Activated CD4-positive, alpha-beta T cell treated with anti-CD3 and anti-CD28 coated beads for 24 hours (primary cell): ENCODE results near the gene RXFP2.

ENCODE experiments used
- DNase-seq, 2 donors: peaks; one replicate each; pipeline ENCODE4 v3.0.0-alpha.2; 2020; ENCODE audit warnings: low read depth in 2 of 2

Gene RXFP2, protein sequence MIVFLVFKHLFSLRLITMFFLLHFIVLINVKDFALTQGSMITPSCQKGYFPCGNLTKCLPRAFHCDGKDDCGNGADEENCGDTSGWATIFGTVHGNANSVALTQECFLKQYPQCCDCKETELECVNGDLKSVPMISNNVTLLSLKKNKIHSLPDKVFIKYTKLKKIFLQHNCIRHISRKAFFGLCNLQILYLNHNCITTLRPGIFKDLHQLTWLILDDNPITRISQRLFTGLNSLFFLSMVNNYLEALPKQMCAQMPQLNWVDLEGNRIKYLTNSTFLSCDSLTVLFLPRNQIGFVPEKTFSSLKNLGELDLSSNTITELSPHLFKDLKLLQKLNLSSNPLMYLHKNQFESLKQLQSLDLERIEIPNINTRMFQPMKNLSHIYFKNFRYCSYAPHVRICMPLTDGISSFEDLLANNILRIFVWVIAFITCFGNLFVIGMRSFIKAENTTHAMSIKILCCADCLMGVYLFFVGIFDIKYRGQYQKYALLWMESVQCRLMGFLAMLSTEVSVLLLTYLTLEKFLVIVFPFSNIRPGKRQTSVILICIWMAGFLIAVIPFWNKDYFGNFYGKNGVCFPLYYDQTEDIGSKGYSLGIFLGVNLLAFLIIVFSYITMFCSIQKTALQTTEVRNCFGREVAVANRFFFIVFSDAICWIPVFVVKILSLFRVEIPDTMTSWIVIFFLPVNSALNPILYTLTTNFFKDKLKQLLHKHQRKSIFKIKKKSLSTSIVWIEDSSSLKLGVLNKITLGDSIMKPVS

DNA sequence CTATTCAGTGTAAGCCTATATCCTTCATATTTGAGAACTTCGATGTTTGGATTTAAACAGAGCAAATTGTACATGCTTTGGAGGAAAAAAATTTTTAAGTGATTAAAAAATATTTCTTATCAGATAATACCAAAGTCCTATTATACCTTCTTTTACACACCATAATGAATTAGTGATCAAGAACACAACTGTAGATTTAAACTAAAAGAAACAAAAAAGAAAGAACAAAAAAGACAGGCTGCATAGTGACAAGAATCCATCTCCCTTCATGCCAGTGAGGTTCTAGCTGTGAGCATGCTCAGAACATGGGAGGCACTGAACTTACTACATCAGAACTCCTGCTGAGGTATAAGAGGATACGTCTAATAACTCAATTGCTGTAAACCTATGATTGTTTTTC, at the start of gene RXFP2:
Gene RXFP2 (plus strand): TSS at position 301 of the 400 bp plus-strand sequence. CDS start 87 bp downstream, at position 388.
- no peak for DNase-seq

DNA sequence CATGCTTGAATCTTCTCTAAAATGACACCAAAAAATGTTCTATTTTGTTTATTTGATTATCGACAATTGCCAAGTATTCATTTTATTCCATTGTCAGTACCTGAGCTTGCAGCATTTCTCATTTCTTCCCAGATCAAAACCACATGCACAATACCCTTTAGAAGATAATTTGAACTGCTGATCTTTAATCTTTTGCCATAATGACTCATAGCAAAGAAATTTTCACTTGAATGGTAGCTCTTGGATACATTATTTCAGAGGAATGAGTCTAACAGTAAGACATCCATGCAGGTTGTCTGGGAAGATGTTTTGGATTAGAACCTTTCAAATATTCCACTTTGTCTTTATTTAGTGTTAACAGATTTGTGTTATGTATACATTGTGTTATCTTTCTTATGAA, 42.0 kb upstream of the RXFP2 start:
- no peak for DNase-seq

DNA sequence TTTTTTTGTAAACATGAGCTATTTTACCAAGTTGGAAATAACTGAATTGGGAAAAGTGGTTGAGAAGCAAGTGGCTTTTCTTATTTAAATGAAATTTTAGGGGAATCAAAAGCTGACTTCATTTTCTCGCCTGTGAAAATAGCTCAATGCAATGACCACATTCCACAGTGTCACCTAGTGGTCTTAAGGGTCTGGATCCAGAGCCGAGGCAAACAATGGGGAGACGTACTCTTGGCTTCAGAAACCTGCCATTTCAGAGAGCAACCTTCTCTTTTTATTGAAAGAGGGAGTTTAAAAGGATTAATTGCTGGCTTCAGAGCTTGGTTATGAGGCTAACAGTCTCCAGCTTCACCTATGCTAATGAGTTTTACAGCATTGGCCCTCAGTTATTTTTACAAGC, 39.7 kb upstream of the RXFP2 start:
- DNase-seq: no peak

DNA sequence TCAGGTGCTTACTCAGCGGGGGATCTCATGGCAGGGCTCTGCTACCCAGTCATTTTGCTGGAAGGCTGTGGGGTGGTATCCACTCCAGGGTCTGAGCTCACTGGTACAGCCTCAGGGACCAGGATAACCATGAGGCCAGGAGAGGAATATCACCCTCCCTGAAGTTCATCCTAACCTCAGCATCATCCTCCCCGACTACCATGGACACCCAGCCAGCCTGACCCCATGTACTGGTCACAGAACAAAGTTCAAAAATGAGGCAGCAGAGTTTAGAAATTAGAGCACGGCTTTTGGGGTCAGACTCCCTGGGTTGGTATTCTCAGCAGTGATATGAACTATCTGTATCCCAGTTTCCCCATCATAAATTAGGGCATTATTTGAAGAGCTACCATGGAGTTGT, 35.5 kb upstream of the RXFP2 start:
- DNase-seq: no peak

DNA sequence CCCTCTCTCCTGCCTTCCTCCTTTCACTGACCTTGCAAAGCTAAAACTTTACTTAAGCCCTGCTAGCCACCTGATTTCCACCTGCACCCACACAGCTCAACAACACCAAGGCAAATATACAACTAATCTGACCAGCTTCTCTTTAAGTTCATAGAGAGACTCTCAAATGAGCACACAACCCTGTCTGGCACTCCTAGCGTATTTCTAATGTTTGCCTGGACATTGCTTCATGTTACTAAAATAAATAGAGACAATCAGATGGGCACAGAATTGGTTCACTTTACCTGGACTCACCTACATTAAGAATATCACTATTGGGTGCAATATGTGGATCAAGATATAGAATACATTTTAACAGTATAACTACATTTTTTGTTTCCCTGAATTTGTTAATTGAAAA, 33.2 kb upstream of the RXFP2 start:
- DNase-seq: no peak

DNA sequence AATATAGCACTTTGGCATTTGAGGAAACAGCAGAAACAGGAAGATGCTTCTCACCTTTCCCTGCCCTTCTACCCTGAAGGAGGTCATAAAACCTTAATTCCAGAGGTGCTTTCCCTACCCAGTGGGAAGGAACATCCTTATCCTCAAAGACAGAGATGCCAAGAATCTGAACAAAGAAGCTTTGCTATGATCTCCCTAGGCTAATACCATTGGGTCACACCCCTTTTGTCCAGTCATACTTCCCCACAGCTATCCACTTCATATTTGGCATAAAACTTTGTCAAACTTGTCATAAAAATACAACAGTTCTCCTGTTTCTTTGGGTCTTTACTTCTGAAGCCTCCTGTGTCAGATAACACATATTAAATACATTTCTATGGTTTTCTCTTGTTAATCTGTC, 21.7 kb upstream of the RXFP2 start:
- no peak for DNase-seq

DNA sequence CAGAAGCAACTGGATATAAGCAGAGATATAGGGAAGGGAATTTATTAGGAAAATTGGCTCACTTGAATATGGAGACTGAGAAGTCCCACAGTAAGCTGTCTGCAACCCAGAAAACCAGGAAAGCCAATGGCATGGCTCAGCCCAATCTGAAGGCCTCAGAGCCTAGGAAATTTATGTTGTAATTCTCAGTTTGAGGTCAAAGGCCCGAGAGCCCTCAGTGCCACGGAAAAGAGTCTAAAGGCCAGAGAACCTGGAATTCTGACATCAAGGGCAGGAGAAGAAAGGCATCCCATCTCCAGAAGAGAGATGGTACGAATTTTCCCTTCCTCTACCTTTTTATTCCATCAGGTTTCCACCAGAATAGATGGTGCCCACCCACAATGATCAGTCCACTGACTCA, 20.1 kb upstream of the RXFP2 start:
- no peak for DNase-seq

DNA sequence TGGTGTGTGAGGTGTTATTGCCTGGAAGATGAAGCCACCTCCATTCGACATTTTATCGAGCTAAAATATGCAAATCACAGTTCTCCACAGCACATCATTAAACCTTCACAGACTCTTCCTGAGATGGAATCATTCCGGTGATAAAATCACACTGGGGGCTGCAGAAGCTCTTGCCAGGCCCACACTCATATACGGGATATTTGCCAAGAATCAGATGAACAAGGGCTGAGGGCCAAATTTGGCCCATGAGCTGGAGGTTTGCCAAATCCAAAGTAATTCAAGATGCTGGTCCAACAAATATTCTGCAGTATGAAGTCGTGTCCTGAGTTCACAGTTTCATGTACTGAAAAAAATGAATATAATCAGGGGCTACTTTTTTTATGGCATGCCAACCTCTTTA, 16.7 kb upstream of the RXFP2 start:
- DNase-seq: no peak

DNA sequence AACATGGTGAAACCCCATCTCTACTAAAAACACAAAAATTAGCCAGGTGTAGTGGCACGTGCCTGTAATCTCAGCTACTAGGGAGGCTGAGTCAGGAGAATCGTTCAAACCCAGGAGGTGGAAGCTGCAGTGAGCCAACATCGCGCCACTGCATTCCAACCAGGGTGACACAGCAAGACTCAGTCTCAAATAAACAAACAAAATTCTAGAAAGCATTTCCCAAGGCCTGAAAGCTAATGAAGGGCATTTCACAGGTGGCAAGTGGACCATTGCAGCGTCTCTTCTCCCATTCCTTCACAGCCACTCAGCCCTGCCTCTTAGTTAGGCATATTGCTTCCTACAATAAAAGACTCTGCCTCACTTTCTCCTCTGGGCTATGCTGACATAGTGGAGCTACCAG, 13.5 kb upstream of the RXFP2 start:
- DNase-seq: no peak

DNA sequence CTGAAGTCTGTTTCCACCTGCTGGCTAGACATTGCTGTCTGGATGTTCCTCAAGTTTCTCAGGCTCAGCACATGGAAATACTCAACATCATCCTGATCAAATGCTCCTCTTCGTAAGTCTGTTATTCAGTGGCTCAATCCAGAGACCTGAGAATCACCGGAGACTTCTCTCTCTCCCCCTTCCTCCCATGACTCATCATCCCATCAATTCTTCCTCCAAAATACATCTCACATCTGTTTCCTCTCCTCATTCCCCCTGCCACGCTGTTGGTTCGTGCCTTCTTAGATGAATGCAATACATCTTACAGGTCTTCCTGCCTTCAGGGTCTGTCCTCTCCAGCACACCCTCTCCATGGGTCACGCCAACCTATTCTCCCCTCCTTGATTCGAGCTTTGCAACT, 7.4 kb upstream of the RXFP2 start:
- no peak for DNase-seq

DNA sequence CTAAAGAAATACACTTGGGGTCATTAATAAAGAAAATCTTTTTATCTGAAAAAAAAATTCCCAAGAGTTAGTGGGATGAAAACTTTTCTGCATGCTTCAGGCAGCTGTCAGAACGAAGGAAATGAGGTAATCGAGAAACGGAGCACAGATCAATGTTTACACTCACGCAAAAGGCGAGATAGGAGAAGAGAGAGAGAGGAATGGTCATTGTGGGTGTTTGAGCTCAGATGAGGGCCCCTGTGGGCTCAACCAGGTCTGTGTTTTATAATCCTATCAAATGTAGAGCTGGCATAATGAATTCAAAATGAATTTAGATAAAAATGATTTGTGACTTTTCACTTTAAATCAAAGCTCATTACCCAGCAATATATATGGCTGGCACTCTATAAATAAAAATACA, 6.3 kb upstream of the RXFP2 start:
- DNase-seq: no peak

DNA sequence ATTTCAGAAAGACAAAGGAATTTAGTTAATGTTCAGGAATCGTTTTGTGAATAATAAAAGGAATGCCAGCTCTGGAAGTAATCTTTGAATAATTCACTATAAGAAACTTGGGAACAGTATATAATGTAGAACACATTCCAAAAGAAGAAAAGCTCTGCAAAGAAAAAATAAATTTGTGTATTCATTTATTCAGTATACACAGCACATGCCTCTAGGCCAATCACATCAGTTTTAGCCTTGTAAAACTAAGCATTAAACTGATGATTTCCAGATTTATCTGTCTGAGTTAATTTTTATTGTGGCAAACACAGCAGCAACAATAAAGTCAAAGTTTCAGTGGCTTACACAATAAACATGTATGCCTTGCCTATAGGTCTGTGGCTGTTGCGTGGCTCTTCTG, 5.7 kb upstream of the RXFP2 start:
- no peak for DNase-seq

DNA sequence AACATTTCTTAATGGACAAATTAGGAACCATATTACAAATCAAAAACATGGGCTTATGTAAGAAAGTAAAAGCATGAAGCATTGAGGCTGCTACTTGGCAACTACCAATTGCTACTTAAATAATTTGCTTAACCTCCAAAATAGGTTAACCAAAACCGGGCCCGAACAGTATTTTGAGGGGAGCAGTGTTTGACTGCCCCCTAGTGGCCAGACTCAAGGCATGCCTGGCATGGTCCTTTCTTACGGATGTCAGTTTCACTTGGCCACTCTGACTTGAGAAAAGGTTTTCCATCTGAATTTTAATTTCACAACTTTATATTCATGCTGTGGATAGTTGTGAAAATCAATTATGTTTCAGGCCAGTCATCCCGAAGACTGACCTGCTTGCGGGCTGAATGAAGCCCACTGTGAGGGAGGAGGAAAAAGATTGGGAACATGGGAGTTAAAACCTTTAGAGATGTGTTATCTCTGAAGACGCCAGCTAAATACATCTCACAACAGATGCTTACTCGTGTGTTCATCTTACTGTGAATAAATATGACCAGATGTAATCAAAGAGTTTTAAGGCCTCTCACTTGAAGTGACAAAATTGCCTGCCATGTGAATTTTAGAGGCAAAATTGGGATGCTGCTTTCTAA, 2.9 kb downstream of the RXFP2 start:
- peak; percentile 28 to 46 for DNase-seq

DNA sequence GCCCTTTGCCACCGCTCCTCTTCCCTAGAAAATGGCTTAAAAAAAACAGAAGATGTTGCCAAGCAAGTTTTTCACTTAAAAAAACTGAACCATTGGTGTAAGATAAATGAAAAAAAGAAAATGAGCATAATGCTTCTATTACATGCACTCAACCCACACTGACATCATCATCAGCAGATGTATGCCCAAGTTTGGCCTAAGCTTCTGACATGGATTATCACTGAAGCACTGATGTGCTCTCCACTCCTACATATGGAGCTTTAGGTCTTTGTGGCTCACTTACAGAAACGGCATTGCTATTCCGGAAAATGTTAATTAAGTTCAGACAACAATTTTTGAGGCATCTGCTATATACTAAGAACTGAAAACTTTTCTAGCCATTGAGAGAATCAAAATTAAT, 8.0 kb downstream of the RXFP2 start:
- no peak for DNase-seq

DNA sequence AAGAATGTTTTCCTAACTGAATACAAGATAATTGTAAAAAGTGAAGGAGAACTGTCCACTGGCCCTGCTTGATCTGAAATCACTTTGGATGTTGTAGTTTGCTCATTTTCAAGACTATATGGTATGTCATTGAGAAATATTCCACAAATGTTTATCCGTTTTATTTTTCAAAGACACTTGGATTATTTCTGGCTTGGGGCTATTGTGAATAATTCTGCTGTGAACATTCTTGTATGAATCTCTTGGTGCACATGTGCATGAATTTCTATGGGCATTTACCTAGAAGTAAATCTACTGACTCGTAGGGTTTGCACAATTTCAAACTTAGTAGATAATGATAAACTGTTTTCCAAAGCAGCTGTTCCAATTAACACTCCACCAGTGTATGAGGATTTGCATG, 8.6 kb downstream of the RXFP2 start:
- no peak for DNase-seq

DNA sequence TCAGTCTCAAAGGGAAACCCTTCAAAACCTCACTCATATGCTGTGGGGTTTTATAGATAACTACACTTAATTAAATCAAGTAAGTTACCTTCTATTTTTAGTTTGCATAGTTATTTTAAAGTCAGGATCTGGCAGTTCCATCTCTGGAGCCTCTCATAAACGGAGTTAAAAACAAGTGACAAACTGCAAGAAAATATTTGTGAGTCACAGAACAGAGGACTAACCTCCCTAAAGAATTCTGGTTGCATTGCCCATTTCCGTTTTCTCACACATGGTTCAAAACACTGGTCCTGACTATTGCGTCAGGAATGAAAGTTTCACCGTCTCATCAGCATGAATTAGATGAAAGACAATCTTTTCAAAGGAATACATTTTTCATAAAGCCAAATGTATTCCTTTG, 10.6 kb downstream of the RXFP2 start:
- DNase-seq: no peak

DNA sequence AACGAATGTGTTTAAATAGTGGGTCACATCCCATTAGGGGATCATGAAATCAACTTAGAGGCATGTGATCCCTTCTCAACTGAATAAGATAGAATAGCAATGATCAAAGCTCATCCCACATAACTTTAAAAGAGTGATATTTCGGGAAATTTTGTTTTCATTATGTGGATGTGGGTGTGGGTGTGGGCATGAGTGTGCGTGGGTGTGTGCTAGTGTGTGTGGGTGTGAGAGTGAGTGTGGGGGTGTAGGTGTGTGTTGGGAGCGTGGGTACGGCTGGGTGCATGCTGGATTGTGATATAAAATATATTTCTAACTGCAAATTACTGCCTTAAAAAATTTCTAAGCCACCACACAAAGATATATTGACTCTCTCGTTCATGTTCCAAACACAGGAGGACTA, 15.9 kb downstream of the RXFP2 start:
- DNase-seq: no peak

DNA sequence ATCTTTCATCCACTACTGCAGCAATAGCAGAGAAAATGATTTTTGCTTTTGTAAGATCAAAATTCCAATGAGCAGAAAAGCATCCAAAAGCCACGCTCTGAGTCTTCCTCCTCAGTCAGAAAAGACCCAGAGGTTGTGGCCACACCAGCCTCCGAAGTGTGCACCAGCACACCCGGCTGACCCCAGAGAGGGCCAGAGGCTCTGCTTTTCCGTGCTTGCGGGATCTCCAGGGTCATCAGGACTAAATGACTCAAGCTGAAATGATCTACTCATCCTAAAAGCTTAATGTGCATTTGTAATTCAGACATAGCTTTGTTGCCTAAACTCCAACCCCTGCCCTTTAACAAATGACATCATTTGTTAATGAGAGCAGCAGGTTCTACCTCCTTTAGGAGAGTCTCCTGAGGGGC, 16.5 kb downstream of the RXFP2 start:
- no peak for DNase-seq

DNA sequence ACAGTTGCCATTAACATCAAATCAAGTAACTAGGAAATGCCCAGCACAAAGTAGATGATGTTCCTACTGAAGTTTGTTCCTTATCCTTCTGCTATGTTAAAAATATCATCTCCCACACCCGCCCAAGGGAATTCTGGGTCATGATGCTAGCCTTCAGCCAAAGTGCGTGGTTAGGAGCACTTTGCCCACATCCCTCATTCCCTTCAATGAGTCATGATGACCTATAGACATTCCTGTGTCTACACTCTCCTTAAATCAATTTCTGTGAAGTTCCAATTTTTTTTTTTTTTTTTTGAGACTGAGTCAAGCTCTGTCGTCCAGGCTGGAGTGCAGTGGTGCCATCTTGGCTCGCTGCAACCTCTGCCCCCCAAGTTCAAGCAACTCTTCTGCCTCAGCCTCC, 17.0 kb downstream of the RXFP2 start:
- no peak for DNase-seq

DNA sequence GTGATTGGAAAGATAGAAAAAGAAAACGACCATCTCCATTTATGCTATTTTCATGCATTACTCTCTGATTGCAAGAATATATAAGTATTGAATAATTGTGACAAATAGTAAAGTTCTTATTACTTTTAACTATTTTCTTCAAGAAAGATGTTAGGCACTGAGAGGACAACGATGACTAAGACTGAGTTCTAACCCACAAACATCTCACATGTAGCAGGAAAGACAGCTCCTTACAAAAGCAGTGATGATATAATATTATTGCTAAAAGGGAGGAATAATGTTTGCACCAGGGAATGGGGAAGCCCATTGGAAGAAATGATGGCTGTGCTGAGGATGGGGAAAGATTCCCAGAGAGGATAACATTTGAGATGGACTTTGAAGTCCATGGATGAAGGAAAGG, 22.6 kb downstream of the RXFP2 start:
- no peak for DNase-seq

DNA sequence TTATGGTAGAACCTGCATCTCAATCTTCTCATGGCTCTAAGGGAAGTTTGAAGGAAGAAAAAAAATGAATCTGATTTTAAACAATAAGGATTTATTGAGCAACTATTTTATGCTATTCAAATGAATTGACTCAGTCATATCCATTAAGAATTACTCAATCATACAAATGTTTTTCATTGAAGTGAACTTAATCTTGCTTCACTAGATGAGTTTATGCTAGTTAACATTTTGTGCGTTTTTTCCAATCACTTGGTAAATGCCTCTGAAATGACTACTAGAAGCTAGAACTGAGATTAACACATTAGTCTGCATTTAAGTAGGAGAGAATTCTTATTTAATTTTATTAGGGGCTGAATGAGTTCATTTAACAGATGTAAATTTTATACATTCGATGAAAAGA, 25.2 kb downstream of the RXFP2 start:
- DNase-seq: no peak

DNA sequence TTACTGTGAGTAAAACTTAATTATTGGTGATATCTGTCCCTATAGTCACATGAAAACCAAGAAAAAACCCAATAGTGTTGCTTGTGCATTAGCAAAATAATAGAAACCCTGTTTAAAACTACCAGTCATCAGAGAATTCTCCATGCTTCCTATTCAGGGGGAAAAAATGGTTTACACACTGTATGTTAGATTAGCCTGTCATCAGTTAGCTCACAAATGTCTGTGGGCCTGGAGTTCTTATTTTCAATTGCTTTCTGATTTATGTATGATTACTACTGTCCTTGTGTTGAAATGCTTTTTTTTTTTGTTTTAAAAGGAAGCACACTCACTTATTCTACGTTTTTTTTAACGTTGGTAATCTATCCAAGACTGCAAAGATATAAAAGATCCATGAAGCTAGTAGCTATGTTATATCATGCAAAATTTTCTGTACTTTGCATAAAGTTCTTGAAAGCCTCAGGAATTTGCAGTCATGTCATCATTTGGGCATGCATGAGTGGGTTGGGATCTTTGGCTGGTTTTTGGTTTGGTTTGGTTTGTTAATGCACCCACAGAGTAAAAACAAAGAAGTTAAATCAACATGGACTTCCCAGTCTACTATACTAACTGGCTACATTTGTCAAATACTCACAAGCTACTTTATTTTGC, 25.9 kb downstream of the RXFP2 start:
- DNase-seq: no peak
